ENCODE data around the gene EDC4.

EDC4 gene

DNA sequence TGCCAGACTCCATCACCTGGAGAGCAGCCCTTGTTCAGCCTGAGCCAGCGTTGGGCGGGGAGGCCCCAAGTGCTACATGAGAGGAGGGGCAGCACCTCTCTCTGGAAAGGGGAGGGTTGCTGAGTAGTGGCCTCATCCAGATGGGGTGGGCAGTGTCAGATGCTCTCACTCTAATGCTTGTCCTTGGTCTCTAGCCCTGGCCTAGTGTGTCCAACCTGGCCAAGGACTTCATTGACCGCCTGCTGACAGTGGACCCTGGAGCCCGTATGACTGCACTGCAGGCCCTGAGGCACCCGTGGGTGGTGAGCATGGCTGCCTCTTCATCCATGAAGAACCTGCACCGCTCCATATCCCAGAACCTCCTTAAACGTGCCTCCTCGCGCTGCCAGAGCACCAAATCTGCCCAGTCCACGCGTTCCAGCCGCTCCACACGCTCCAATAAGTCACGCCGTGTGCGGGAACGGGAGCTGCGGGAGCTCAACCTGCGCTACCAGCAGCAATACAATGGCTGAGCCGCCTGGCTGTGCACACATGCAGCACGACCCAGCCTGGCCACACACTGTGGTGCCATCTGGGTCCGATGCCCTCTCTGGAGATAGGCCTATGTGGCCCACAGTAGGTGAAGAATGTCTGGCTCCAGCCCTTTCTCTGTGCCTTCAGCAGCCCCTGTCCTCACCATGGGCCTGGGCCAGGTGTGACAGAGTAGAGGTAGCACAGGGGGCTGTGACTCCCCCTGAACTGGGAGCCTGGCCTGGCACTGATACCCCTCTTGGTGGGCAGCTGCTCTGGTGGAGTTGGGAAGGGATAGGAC lies 54.5 kb downstream of the EDC4 start:
- H3K27me3 ChIP-seq (ENCODE audit: low read depth, low read length), result no peaks in the 10 kb centered on the region
- H3K4me3 ChIP-seq (ENCODE audit: low read depth in 1 of 2, low read length in 2 of 2), result no peak overlapping the region
- H3K4me1 ChIP-seq (ENCODE audit: control insufficient read depth in 1 of 2, insufficient read depth in 2 of 2, low read length in 2 of 2), result peaks cover 0 to 12% of the 10 kb centered on the region in 2 donors
- peaks cover 14 to 32% of the 10 kb centered on the region in 2 donors for H3K36me3 ChIP-seq (ENCODE audit: control insufficient read depth in 1 of 2, insufficient read depth in 2 of 2, low read length in 2 of 2)
- no peak overlapping the region for H3K27ac ChIP-seq (ENCODE audit: low read length)
- no peaks in the 10 kb centered on the region for H3K9me3 ChIP-seq (ENCODE audit: control insufficient read depth in 1 of 2, low read length in 2 of 2)

DNA sequence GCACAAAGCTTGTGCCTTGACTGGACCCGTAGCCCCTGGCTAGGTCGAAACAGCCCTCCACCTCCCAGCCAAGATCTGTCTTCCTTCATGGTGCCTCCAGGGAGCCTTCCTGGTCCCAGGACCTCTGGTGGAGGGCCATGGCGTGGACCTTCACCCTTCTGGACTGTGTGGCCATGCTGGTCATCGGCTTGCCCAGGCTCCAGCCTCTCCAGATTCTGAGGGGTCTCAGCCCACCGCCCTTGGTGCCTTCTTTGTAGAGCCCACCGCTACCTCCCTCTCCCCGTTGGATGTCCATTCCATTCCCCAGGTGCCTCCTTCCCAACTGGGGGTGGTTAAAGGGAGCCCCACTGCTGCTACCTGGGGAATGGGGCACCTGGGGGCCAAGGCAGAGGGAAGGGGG lies 55.3 kb downstream of the EDC4 start:
- Histone ChIP-seq H3K36me3 (ENCODE audit: control insufficient read depth in 1 of 2, insufficient read depth in 2 of 2, low read length in 2 of 2) (peaks cover 14 to 32% of the 10 kb centered on the region in 2 donors), H3K4me1 (ENCODE audit: control insufficient read depth in 1 of 2, insufficient read depth in 2 of 2, low read length in 2 of 2) (peaks cover 0 to 11% of the 10 kb centered on the region in 2 donors), H3K27ac (ENCODE audit: low read length) (no peak overlapping the region), H3K27me3 (ENCODE audit: low read depth, low read length) (no peaks in the 10 kb centered on the region), H3K9me3 (ENCODE audit: control insufficient read depth in 1 of 2, low read length in 2 of 2) (no peaks in the 10 kb centered on the region), H3K4me3 (ENCODE audit: low read depth in 1 of 2, low read length in 2 of 2) (no peak overlapping the region)

- no peaks in the 10 kb centered on the region for H3K27me3 ChIP-seq (ENCODE audit: low read depth, low read length)
- H3K9me3 ChIP-seq (ENCODE audit: control insufficient read depth in 1 of 2, low read length in 2 of 2), result no peaks in the 10 kb centered on the region
- peaks cover 0 to 6% of the 10 kb centered on the region in 2 donors for H3K4me1 ChIP-seq (ENCODE audit: control insufficient read depth in 1 of 2, insufficient read depth in 2 of 2, low read length in 2 of 2)
- H3K27ac ChIP-seq (ENCODE audit: low read length), result no peak overlapping the region
- peaks cover 18 to 32% of the 10 kb centered on the region in 2 donors for H3K36me3 ChIP-seq (ENCODE audit: control insufficient read depth in 1 of 2, insufficient read depth in 2 of 2, low read length in 2 of 2)
- no peak overlapping the region for H3K4me3 ChIP-seq (ENCODE audit: low read depth in 1 of 2, low read length in 2 of 2)
Measured at GRCh38 chr16:67928561-67929364, 55.9 kb downstream of the EDC4 start.

GRCh38 chr16:67930191-67930590 lies 57.3 kb downstream of the EDC4 start:
- peaks cover 26 to 32% of the 10 kb centered on the region in 2 donors for H3K36me3 ChIP-seq (ENCODE audit: control insufficient read depth in 1 of 2, insufficient read depth in 2 of 2, low read length in 2 of 2)
- peaks cover 0 to 9% of the 10 kb centered on the region in 2 donors for H3K4me1 ChIP-seq (ENCODE audit: control insufficient read depth in 1 of 2, insufficient read depth in 2 of 2, low read length in 2 of 2)
- H3K27me3 ChIP-seq (ENCODE audit: low read depth, low read length), result no peaks in the 10 kb centered on the region
- H3K4me3 ChIP-seq (ENCODE audit: low read depth in 1 of 2, low read length in 2 of 2), result no peak overlapping the region
- H3K9me3 ChIP-seq (ENCODE audit: control insufficient read depth in 1 of 2, low read length in 2 of 2), result no peaks in the 10 kb centered on the region
- H3K27ac ChIP-seq (ENCODE audit: low read length), result no peak overlapping the region

- H3K4me1 ChIP-seq (ENCODE audit: control insufficient read depth in 1 of 2, insufficient read depth in 2 of 2, low read length in 2 of 2), result peaks cover 0 to 12% of the 10 kb centered on the region in 2 donors
- no peaks in the 10 kb centered on the region for H3K9me3 ChIP-seq (ENCODE audit: control insufficient read depth in 1 of 2, low read length in 2 of 2)
- H3K4me3 ChIP-seq (ENCODE audit: low read depth in 1 of 2, low read length in 2 of 2), result no peak overlapping the region
- H3K27ac ChIP-seq (ENCODE audit: low read length), result no peak overlapping the region
- peaks cover 26 to 32% of the 10 kb centered on the region in 2 donors for H3K36me3 ChIP-seq (ENCODE audit: control insufficient read depth in 1 of 2, insufficient read depth in 2 of 2, low read length in 2 of 2)
- H3K27me3 ChIP-seq (ENCODE audit: low read depth, low read length), result no peaks in the 10 kb centered on the region
Measured at GRCh38 chr16:67930678-67931211, 57.9 kb downstream of the EDC4 start.
